Trophoblast cell (in vitro differentiated cells and primary cell): ENCODE results near the gene SYF2.
A peak's percentile ranks its signal among the peaks of the same experiment; 100 is the strongest.
"Not testable (repeated sequence)": the region's sequence is repeated elsewhere in the genome, so short reads cannot be mapped to it uniquely, and the experiment has no call there.

Experiments used
- DNase-seq, 2 donors: peaks; one replicate each; pipeline ENCODE4 v3.0.0-alpha.2; 2016
- H2AFZ ChIP-seq: 2 replicates; pipeline ENCODE4 v1.6.1; 2013; ENCODE audit warnings: low read length, moderate library complexity, mild to moderate bottlenecking; ENCODE audit not compliant: insufficient read depth, poor library complexity
- H2AK5ac ChIP-seq: 2 replicates; pipeline ENCODE4 v1.6.1; 2013; ENCODE audit warnings: mild to moderate bottlenecking, low read length
- H2BK120ac ChIP-seq: 2 replicates; pipeline ENCODE4 v1.6.1; 2013; ENCODE audit warnings: low read length, mild to moderate bottlenecking, moderate library complexity; ENCODE audit not compliant: insufficient read depth, poor library complexity
- H2BK12ac ChIP-seq: 2 replicates; pipeline ENCODE4 v1.6.1; 2013; ENCODE audit warnings: mild to moderate bottlenecking, low read length, moderate library complexity
- H2BK5ac ChIP-seq: 2 replicates; pipeline ENCODE4 v1.6.1; 2013; ENCODE audit warnings: low read length, low read depth, moderate library complexity, mild to moderate bottlenecking; ENCODE audit not compliant: poor library complexity
- H3K14ac ChIP-seq: 2 replicates; pipeline ENCODE4 v1.6.1; 2013; ENCODE audit warnings: mild to moderate bottlenecking, low read length
- H3K18ac ChIP-seq: 2 replicates; pipeline ENCODE4 v1.6.1; 2013; ENCODE audit warnings: mild to moderate bottlenecking, low read length
- H3K23ac ChIP-seq: 2 replicates; pipeline ENCODE4 v1.6.1; 2013; ENCODE audit warnings: low read length
- H3K27ac ChIP-seq: 2 replicates; pipeline ENCODE4 v1.5.1; 2013; ENCODE audit warnings: low read depth, mild to moderate bottlenecking, inconsistent platforms, low read length, moderate library complexity
- H3K27me3 ChIP-seq: 2 replicates; pipeline ENCODE4 v1.6.1; 2013; ENCODE audit warnings: inconsistent platforms, mild to moderate bottlenecking, low read length, moderate library complexity; ENCODE audit not compliant: insufficient read depth
- H3K36me3 ChIP-seq, 2 experiments: 1 replicate in 1 of 2; 2 replicates in 1 of 2; pipeline ENCODE4 v1.6.1; 2013; ENCODE audit warnings: low read length in 2 of 2, mild to moderate bottlenecking in 2 of 2, moderate library complexity in 1 of 2; ENCODE audit not compliant: insufficient read depth in 2 of 2, control insufficient read depth in 1 of 2
- H3K4ac ChIP-seq: 2 replicates; pipeline ENCODE4 v1.6.1; 2013; ENCODE audit warnings: low read depth, mild to moderate bottlenecking, low read length, moderate library complexity
- H3K4me1 ChIP-seq, 2 experiments: 1 replicate in 1 of 2; 2 replicates in 1 of 2; pipeline ENCODE4 v1.6.1; 2013; ENCODE audit warnings: low read length in 2 of 2, mild to moderate bottlenecking in 2 of 2, moderate library complexity in 1 of 2; ENCODE audit not compliant: insufficient read depth in 2 of 2, control insufficient read depth in 1 of 2
- H3K4me2 ChIP-seq: 2 replicates; pipeline ENCODE4 v1.6.1; 2013; ENCODE audit warnings: inconsistent platforms, mild to moderate bottlenecking, low read length, moderate library complexity
- H3K4me3 ChIP-seq: 2 replicates; pipeline ENCODE4 v1.5.1; 2013; ENCODE audit warnings: mild to moderate bottlenecking, low read depth, low read length, inconsistent platforms
- H3K79me1 ChIP-seq: one replicate; pipeline ENCODE4 v1.6.1; 2013; ENCODE audit warnings: low read length
- H3K79me2 ChIP-seq: 2 replicates; pipeline ENCODE4 v1.6.1; 2013; ENCODE audit warnings: low read length, mild to moderate bottlenecking; ENCODE audit not compliant: control insufficient read depth, insufficient read depth, poor library complexity
- H3K9ac ChIP-seq: 2 replicates; pipeline ENCODE4 v1.6.1; 2013; ENCODE audit warnings: mild to moderate bottlenecking, low read length
- H3K9me3 ChIP-seq: 2 replicates; pipeline ENCODE4 v1.6.1; 2013; ENCODE audit warnings: low read depth, mild to moderate bottlenecking, control low read depth, inconsistent platforms, low read length; ENCODE audit not compliant: insufficient read depth
- H4K12ac ChIP-seq: 2 replicates; pipeline ENCODE4 v1.6.1; 2013; ENCODE audit warnings: low read depth, mild to moderate bottlenecking, low read length, moderate library complexity
- H4K8ac ChIP-seq: 2 replicates; pipeline ENCODE4 v1.6.1; 2013; ENCODE audit warnings: low read depth, mild to moderate bottlenecking, low read length, moderate library complexity
- H4K91ac ChIP-seq: one replicate; pipeline ENCODE4 v1.6.1; 2013; ENCODE audit warnings: low read depth, mild to moderate bottlenecking, low read length, moderate library complexity
- WGBS: extraction: QIAGEN DNeasy Blood & Tissue Kit; methylation state at CpG from one replicate; pipeline ENCODE4 v1.1.7; 2013; ENCODE audit warnings: missing lambda C conversion rate; ENCODE audit not compliant: insufficient read length, insufficient coverage; ENCODE audit errors: extremely low coverage; 5-methylcytosine and 5-hydroxymethylcytosine counted together

Gene SYF2

DNA sequence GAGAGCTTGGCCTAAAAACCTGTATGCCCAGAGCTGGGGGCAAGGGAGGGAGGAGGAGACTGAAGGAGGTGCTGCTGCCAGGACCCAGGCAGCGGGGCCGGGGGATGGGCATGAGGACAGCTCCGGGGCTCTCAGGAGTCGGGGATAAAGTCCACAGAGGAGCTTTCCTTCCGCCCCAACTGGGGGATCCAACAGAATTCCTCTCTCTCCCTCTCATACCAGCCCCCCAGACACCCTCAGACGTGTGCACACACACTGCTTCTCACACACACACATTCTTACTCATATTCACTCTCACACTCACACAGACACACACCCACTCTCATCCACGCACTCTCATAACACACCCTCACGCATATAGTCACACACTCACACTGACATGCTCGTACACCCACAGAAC is 39.1 kb downstream of the SYF2 start:
- peak overlapping the region; percentile 74 for H3K23ac ChIP-seq
- H2AK5ac ChIP-seq: no peak overlapping the region
- H4K91ac ChIP-seq: no peak overlapping the region
- H4K8ac ChIP-seq: no peak overlapping the region
- H3K79me1 ChIP-seq: no peaks in the 10 kb centered on the region
- DNase-seq: no peak
- no peak overlapping the region for H4K12ac ChIP-seq
- H3K4me1 ChIP-seq: no peaks in the 10 kb centered on the region
- no peak overlapping the region for H2BK12ac ChIP-seq
- H3K4ac ChIP-seq: no peak overlapping the region
- H3K9me3 ChIP-seq: peaks cover 2% of the 10 kb centered on the region
- H3K79me2 ChIP-seq: no peaks in the 10 kb centered on the region
- H3K27me3 ChIP-seq: no peaks in the 10 kb centered on the region
- H3K4me3 ChIP-seq: no peak overlapping the region
- peak overlapping the region; percentile 48 for H3K9ac ChIP-seq
- H2AFZ ChIP-seq: no peak overlapping the region
- no peaks in the 10 kb centered on the region for H3K36me3 ChIP-seq
- no peak overlapping the region for H3K18ac ChIP-seq
- H3K14ac ChIP-seq: no peak overlapping the region
- H2BK120ac ChIP-seq: no peak overlapping the region
- H3K27ac ChIP-seq: no peak overlapping the region
- WGBS: 100% methylated on average over 3 of the region's 9 CpGs
- no peak overlapping the region for H3K4me2 ChIP-seq
- H2BK5ac ChIP-seq: no peak overlapping the region

GRCh38 chr1:25192154-25192553 is 40.1 kb downstream of the SYF2 start:
- Histone ChIP-seq H2BK5ac (no peak overlapping the region), H2AFZ (no peak overlapping the region), H3K4me3 (no peak overlapping the region), H2BK12ac (no peak overlapping the region), H3K9me3 (peaks cover 2% of the 10 kb centered on the region), H4K91ac (no peak overlapping the region), H4K8ac (no peak overlapping the region), H3K23ac (no peak overlapping the region), H2AK5ac (no peak overlapping the region), H3K4ac (no peak overlapping the region), H3K14ac (no peak overlapping the region), H2BK120ac (no peak overlapping the region), H3K27ac (no peak overlapping the region), H3K36me3 (no peaks in the 10 kb centered on the region), H3K9ac (no peak overlapping the region), H3K79me1 (no peaks in the 10 kb centered on the region), H3K27me3 (no peaks in the 10 kb centered on the region), H3K79me2 (no peaks in the 10 kb centered on the region), H3K18ac (no peak overlapping the region), H3K4me1 (no peaks in the 10 kb centered on the region), H3K4me2 (no peak overlapping the region), H4K12ac (no peak overlapping the region)
- no peak for DNase-seq
- WGBS: no CpG with 5 or more reads among the region's 5 CpGs

GRCh38 chr1:25190260-25190659 is 42.0 kb downstream of the SYF2 start:
- no peak overlapping the region for H2AFZ ChIP-seq
- no peaks in the 10 kb centered on the region for H3K79me1 ChIP-seq
- no peak overlapping the region for H3K27ac ChIP-seq
- H4K91ac ChIP-seq: no peak overlapping the region
- no peak overlapping the region for H2BK5ac ChIP-seq
- no peak overlapping the region for H3K4me2 ChIP-seq
- peaks cover 2% of the 10 kb centered on the region for H3K9me3 ChIP-seq
- H3K79me2 ChIP-seq: no peaks in the 10 kb centered on the region
- H2AK5ac ChIP-seq: no peak overlapping the region
- H4K8ac ChIP-seq: no peak overlapping the region
- no peak overlapping the region for H3K14ac ChIP-seq
- DNase-seq: no peak
- H4K12ac ChIP-seq: no peak overlapping the region
- no peak overlapping the region for H2BK12ac ChIP-seq
- H3K4me1 ChIP-seq: no peaks in the 10 kb centered on the region
- no peaks in the 10 kb centered on the region for H3K36me3 ChIP-seq
- H3K4me3 ChIP-seq: no peak overlapping the region
- no peaks in the 10 kb centered on the region for H3K27me3 ChIP-seq
- H3K23ac ChIP-seq: no peak overlapping the region
- no peak overlapping the region for H3K9ac ChIP-seq
- H3K18ac ChIP-seq: no peak overlapping the region
- no peak overlapping the region for H2BK120ac ChIP-seq
- no CpG with 5 or more reads among the region's 2 CpGs for WGBS
- no peak overlapping the region for H3K4ac ChIP-seq

- H3K27ac ChIP-seq, H2AK5ac ChIP-seq, H4K12ac ChIP-seq, H4K91ac ChIP-seq, H3K79me1 ChIP-seq, H3K23ac ChIP-seq, H3K4ac ChIP-seq, H2BK5ac ChIP-seq, H3K4me2 ChIP-seq, H3K27me3 ChIP-seq, H3K36me3 ChIP-seq, H3K4me3 ChIP-seq, H3K9ac ChIP-seq, H2BK120ac ChIP-seq, H3K18ac ChIP-seq, H2AFZ ChIP-seq, H3K79me2 ChIP-seq, H3K14ac ChIP-seq, H2BK12ac ChIP-seq, H3K4me1 ChIP-seq, H3K9me3 ChIP-seq, H4K8ac ChIP-seq, DNase-seq: not testable (repeated sequence)
- WGBS: no CpG with 5 or more reads among the region's 3 CpGs
Measured at GRCh38 chr1:25187904-25188303, 44.4 kb downstream of the SYF2 start.
